Measurements from ENCODE around the gene ARID1A.

DNA sequence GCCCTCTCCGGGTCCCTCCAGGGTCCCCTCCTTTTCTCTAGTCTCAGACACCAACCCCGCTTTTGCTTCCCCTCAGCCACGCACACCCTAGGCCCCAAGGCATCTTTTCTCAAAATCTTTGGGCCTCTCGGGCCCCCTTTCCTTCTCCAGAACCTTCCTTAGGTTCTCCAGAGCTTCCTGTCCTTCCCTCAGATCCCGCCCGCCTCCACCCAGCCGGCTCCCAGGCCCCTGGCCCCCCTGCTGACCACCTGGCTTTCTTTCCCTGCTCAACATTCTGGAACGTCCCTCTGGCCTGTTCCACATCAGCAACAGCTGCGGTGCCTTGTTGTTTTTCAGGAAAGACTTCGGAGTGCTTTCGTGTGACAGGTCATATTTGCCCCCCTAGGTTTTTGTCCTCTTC is 131.8 kb downstream of the ARID1A start:
- TF ChIP-seq, protein P1, sequence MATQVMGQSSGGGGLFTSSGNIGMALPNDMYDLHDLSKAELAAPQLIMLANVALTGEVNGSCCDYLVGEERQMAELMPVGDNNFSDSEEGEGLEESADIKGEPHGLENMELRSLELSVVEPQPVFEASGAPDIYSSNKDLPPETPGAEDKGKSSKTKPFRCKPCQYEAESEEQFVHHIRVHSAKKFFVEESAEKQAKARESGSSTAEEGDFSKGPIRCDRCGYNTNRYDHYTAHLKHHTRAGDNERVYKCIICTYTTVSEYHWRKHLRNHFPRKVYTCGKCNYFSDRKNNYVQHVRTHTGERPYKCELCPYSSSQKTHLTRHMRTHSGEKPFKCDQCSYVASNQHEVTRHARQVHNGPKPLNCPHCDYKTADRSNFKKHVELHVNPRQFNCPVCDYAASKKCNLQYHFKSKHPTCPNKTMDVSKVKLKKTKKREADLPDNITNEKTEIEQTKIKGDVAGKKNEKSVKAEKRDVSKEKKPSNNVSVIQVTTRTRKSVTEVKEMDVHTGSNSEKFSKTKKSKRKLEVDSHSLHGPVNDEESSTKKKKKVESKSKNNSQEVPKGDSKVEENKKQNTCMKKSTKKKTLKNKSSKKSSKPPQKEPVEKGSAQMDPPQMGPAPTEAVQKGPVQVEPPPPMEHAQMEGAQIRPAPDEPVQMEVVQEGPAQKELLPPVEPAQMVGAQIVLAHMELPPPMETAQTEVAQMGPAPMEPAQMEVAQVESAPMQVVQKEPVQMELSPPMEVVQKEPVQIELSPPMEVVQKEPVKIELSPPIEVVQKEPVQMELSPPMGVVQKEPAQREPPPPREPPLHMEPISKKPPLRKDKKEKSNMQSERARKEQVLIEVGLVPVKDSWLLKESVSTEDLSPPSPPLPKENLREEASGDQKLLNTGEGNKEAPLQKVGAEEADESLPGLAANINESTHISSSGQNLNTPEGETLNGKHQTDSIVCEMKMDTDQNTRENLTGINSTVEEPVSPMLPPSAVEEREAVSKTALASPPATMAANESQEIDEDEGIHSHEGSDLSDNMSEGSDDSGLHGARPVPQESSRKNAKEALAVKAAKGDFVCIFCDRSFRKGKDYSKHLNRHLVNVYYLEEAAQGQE (IDR thresholded peaks at IDR 0.05; ENCODE audit: insufficient read depth in 1 of 2, low read depth in 2 of 2, low read length in 2 of 2), result no peak
- TF ChIP-seq SIN3A (IDR thresholded peaks at IDR 0.05; ENCODE audit: borderline replicate concordance, insufficient read depth, low read length) (no peak), POLR2AphosphoS5 (IDR thresholded peaks at IDR 0.05; ENCODE audit: low read depth, low read length) (no peak), TAF1 (IDR thresholded peaks at IDR 0.05; ENCODE audit: borderline replicate concordance, insufficient read depth, low read length) (no peak)

All from PFSK-1 (cell line).